Thymus (tissue), 11 donors: ENCODE results near the gene SPOCK1. TPM values are rescaled to one million over a fixed set of nuclear protein-coding genes. Genes with fewer than 3 reads are reported as not detected.

Experiments
- DNase-seq, 9 donors: peaks; one replicate each; pipeline ENCODE4 v3.0.0-alpha.2; 2013; ENCODE audit warnings: low spot score in 9 of 9, low read depth in 6 of 9, missing footprints in 1 of 9
- H3K27ac ChIP-seq, 2 donors: one replicate each; pipeline ENCODE4 v1.5.1; 2013; ENCODE audit warnings: control low read depth in 1 of 2, low read depth in 1 of 2, low read length in 1 of 2, mild to moderate bottlenecking in 1 of 2, moderate library complexity in 1 of 2
- H3K27me3 ChIP-seq, 2 donors: one replicate each; pipeline ENCODE4 v1.5.1; 2013; ENCODE audit warnings: low read length in 1 of 2; ENCODE audit not compliant: control insufficient read depth in 2 of 2, insufficient read depth in 1 of 2
- H3K36me3 ChIP-seq, 2 donors: one replicate each; pipeline ENCODE4 v1.5.1; 2013; ENCODE audit warnings: low read length in 1 of 2, mild to moderate bottlenecking in 1 of 2, moderate library complexity in 1 of 2; ENCODE audit not compliant: control insufficient read depth in 2 of 2, insufficient read depth in 2 of 2
- H3K4me1 ChIP-seq, 2 donors: one replicate each; pipeline ENCODE4 v1.5.1; 2013; ENCODE audit warnings: low read length in 2 of 2; ENCODE audit not compliant: control insufficient read depth in 2 of 2, insufficient read depth in 2 of 2
- H3K4me3 ChIP-seq, 2 donors: one replicate each; pipeline ENCODE4 v1.5.1; 2013; ENCODE audit warnings: low read length in 2 of 2, control low read depth in 1 of 2, mild to moderate bottlenecking in 1 of 2
- H3K9me3 ChIP-seq, 2 donors: one replicate each; pipeline ENCODE4 v1.5.1; 2013; ENCODE audit warnings: low read length in 1 of 2, mild to moderate bottlenecking in 1 of 2; ENCODE audit not compliant: control insufficient read depth in 2 of 2, insufficient read depth in 1 of 2
- WGBS: extraction: QIAGEN DNeasy Blood & Tissue Kit; methylation state at CpG from one replicate; pipeline ENCODE4 v1.1.7; 2013; 5-methylcytosine and 5-hydroxymethylcytosine counted together
- polyA plus RNA-seq: library from polyadenylated mRNA; stranded (reverse); fragments of 200-250 nt; gene quantifications from one replicate; pipeline ENCODE4 v1.2.3, GENCODE V29; 2013
- total RNA-seq: library from RNA; stranded (reverse); fragments of 120-200 nt; gene quantifications from one replicate; pipeline ENCODE4 v1.2.4, GENCODE V29; 2013
- donor health status: healthy.

SPOCK1 gene
- total and polyA plus RNA-seq, 2 donors = 3.7 to 8.6 TPM

GRCh38 chr5:137141779-137142178, 357.3 kb downstream of the SPOCK1 start:
- 58% methylated on average over 3 of the region's 3 CpGs for WGBS
- no peaks in the 10 kb centered on the region for H3K27me3 ChIP-seq
- H3K36me3 ChIP-seq = no peaks in the 10 kb centered on the region
- no peaks in the 10 kb centered on the region for H3K9me3 ChIP-seq
- H3K4me3 ChIP-seq = no peak overlapping the region
- no peak for DNase-seq
- H3K27ac ChIP-seq = no peak overlapping the region
- no peaks in the 10 kb centered on the region for H3K4me1 ChIP-seq

- Histone ChIP-seq H3K4me1 (no peaks in the 10 kb centered on the region), H3K36me3 (no peaks in the 10 kb centered on the region), H3K9me3 (no peaks in the 10 kb centered on the region), H3K27me3 (no peaks in the 10 kb centered on the region), H3K4me3 (no peak overlapping the region), H3K27ac (no peak overlapping the region)
- 63% methylated on average over 3 of the region's 3 CpGs for WGBS
- no peak for DNase-seq
Measured at GRCh38 chr5:137136991-137137632, 362.0 kb downstream of the SPOCK1 start.

- no peak for DNase-seq
- H3K4me1 ChIP-seq = no peaks in the 10 kb centered on the region
- H3K4me3 ChIP-seq = no peak overlapping the region
- no peaks in the 10 kb centered on the region for H3K27me3 ChIP-seq
- no peaks in the 10 kb centered on the region for H3K9me3 ChIP-seq
- H3K36me3 ChIP-seq = no peaks in the 10 kb centered on the region
- 64% methylated on average over 7 of the region's 7 CpGs for WGBS
- H3K27ac ChIP-seq = no peak overlapping the region
Measured at GRCh38 chr5:137134920-137135532, 364.1 kb downstream of the SPOCK1 start.

- no peak overlapping the region for H3K27ac ChIP-seq
- H3K27me3 ChIP-seq = no peaks in the 10 kb centered on the region
- no peak for DNase-seq
- no peaks in the 10 kb centered on the region for H3K9me3 ChIP-seq
- H3K36me3 ChIP-seq = no peaks in the 10 kb centered on the region
- H3K4me3 ChIP-seq = no peak overlapping the region
- 80% methylated on average over 2 of the region's 2 CpGs for WGBS
- H3K4me1 ChIP-seq = no peaks in the 10 kb centered on the region
Measured at GRCh38 chr5:137129886-137130680, 369.0 kb downstream of the SPOCK1 start.

GRCh38 chr5:137128012-137128411, 371.1 kb downstream of the SPOCK1 start:
- Histone ChIP-seq H3K27me3 (no peaks in the 10 kb centered on the region), H3K27ac (no peak overlapping the region), H3K9me3 (no peaks in the 10 kb centered on the region), H3K4me3 (no peak overlapping the region), H3K4me1 (no peaks in the 10 kb centered on the region), H3K36me3 (no peaks in the 10 kb centered on the region)
- 85% methylated on average over 4 of the region's 4 CpGs for WGBS
- no peak for DNase-seq

- no peak overlapping the region for H3K4me3 ChIP-seq
- no peaks in the 10 kb centered on the region for H3K9me3 ChIP-seq
- no peak overlapping the region for H3K27ac ChIP-seq
- 96% methylated on average over 1 of the region's 1 CpG for WGBS
- no peaks in the 10 kb centered on the region for H3K4me1 ChIP-seq
- DNase-seq = no peak
- H3K36me3 ChIP-seq = no peaks in the 10 kb centered on the region
- no peaks in the 10 kb centered on the region for H3K27me3 ChIP-seq
Measured at GRCh38 chr5:137126829-137127228, 372.3 kb downstream of the SPOCK1 start.

GRCh38 chr5:137122558-137122957, 376.6 kb downstream of the SPOCK1 start:
- no peaks in the 10 kb centered on the region for H3K9me3 ChIP-seq
- H3K27me3 ChIP-seq = no peaks in the 10 kb centered on the region
- H3K4me1 ChIP-seq = no peaks in the 10 kb centered on the region
- H3K36me3 ChIP-seq = no peaks in the 10 kb centered on the region
- no peak for DNase-seq
- H3K4me3 ChIP-seq = no peak overlapping the region
- 87% methylated on average over 2 of the region's 2 CpGs for WGBS
- no peak overlapping the region for H3K27ac ChIP-seq

GRCh38 chr5:137122075-137122474, 377.1 kb downstream of the SPOCK1 start:
- Histone ChIP-seq H3K27me3 (no peaks in the 10 kb centered on the region), H3K4me1 (no peaks in the 10 kb centered on the region), H3K36me3 (no peaks in the 10 kb centered on the region), H3K4me3 (no peak overlapping the region), H3K27ac (no peak overlapping the region), H3K9me3 (no peaks in the 10 kb centered on the region)
- no peak for DNase-seq
- WGBS = 63% methylated on average over 3 of the region's 3 CpGs

GRCh38 chr5:137119321-137119720, 379.8 kb downstream of the SPOCK1 start:
- no peak overlapping the region for H3K27ac ChIP-seq
- H3K4me1 ChIP-seq = no peaks in the 10 kb centered on the region
- no peak for DNase-seq
- no peaks in the 10 kb centered on the region for H3K9me3 ChIP-seq
- H3K36me3 ChIP-seq = no peaks in the 10 kb centered on the region
- WGBS = 89% methylated on average over 6 of the region's 6 CpGs
- H3K27me3 ChIP-seq = no peaks in the 10 kb centered on the region
- no peak overlapping the region for H3K4me3 ChIP-seq
